ENCODE measurements around the gene MOK.
A peak's percentile ranks its signal among the peaks of the same experiment; 100 is the strongest.

Gene MOK

DNA sequence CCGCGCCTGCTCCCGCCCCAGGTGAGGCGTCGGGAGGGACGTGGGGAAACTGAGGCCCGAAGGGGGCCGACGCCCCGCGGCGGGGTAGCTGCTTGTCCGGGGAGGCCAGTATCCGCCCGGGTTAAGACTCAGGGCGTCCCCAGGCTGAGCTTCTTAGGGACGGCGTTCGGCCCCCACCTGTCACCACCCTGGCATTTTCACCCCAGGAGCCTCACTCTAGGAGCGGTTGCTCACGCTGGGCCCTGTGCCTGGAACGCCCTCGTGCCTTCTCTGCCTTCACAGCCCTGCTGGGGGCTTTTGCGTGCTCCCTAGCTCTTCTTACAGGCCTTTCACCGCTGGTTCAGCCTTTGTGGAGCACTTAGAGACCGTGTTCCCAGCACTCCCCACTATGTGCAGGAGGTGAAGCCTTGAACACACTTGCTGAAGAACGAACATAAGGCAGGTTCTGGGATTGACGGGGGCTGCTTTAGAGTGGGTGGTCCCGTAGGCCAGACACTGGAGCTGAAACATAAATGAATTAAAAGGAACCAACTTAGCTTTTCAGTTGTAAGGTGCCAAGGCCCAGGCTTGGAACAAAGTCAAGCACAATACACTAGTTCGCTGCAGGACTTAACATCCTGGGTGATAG is 15.2 kb upstream of the MOK start:
- Histone ChIP-seq H3K4me2 (ENCODE audit: low read length) (peak overlapping the region; percentile 97), H3K4me3 (ENCODE audit: low read length) (peak overlapping the region; percentile 91), H3K79me2 (ENCODE audit: low read length) (peaks cover 15% of the 10 kb centered on the region), H3K9me3 (ENCODE audit: insufficient read depth, low read length) (no peaks in the 10 kb centered on the region), H3K4me1 (ENCODE audit: low read length) (peaks cover 30% of the 10 kb centered on the region), H3K27me3 (ENCODE audit: low read depth, low read length) (no peaks in the 10 kb centered on the region), H2AFZ (ENCODE audit: low read depth, low read length) (peak overlapping the region; percentile 61; the same call in 1 of the 2 replicates), H3K27ac (ENCODE audit: low read length) (peak overlapping the region; percentile 34), H3K36me3 (replicated peaks; ENCODE audit: low read depth, low read length) (no peaks in the 10 kb centered on the region), H3K9ac (ENCODE audit: low read length) (peak overlapping the region; percentile 88), H4K20me1 (ENCODE audit: insufficient read depth, low read length) (no peaks in the 10 kb centered on the region)
- no peak for TF ChIP-seq EZH2phosphoT487 (IDR thresholded peaks at IDR 0.05; ENCODE audit: low read depth)
- no peak for TF ChIP-seq CTCF (IDR thresholded peaks at IDR 0.05; ENCODE audit: low read depth, low read length)

DNA sequence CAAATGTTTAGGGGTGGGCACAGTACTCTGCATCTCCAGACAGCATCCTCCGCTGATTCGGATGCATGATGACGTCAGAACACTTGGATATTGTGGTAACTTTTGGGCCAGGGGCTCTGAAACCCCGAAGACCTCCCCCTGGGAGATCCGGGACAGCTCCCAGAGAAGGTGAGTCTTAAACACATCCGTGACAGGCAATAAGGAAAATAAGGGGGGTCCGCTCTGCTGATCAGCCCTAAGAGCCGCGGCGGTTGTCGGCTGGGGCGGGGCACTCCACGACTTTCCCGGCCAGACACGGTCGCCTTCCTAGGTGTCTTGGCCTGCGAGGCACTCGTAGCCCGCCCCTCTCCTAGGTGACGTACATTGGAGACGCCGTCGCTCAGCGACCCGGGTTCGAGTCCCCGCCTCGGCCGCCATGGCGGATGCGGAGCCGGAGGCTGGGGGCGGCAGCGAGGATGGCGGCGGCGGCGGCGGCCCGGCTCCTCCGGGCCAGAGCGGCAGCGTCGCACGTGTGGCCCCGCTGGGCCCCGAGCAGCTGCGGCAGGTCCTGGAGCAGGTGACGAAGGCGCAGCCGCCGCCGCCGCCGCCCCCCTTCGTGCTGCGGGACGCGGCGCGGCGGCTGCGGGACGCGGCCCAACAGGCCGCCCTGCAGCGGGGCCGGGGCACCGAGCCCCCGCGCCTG is 14.5 kb upstream of the MOK start, which contains the start of gene ZNF839:
ZNF839 (plus strand) TSS at position 396 of the 682 bp plus-strand sequence; CDS start at position 416, 20 bp downstream.
- peaks cover 15% of the 10 kb centered on the region for H3K79me2 ChIP-seq (ENCODE audit: low read length)
- peaks cover 35% of the 10 kb centered on the region for H3K4me1 ChIP-seq (ENCODE audit: low read length)
- peak within 1 kb of the TSS; percentile 37 for H3K27ac ChIP-seq (ENCODE audit: low read length)
- peak within 1 kb of the TSS; percentile 97 for H2AFZ ChIP-seq (ENCODE audit: low read depth, low read length)
- H3K27me3 ChIP-seq (ENCODE audit: low read depth, low read length) = no peaks in the 10 kb centered on the region
- no peaks in the 10 kb centered on the region for H3K9me3 ChIP-seq (ENCODE audit: insufficient read depth, low read length)
- H4K20me1 ChIP-seq (ENCODE audit: insufficient read depth, low read length) = no peaks in the 10 kb centered on the region
- H3K9ac ChIP-seq (ENCODE audit: low read length) = peak within 1 kb of the TSS; percentile 88
- H3K4me3 ChIP-seq (ENCODE audit: low read length) = peak within 1 kb of the TSS; percentile 91
- H3K36me3 ChIP-seq (replicated peaks; ENCODE audit: low read depth, low read length) = no peaks in the 10 kb centered on the region
- peak within 1 kb of the TSS; percentile 97 for H3K4me2 ChIP-seq (ENCODE audit: low read length)
- TF ChIP-seq EZH2phosphoT487 (IDR thresholded peaks at IDR 0.05; ENCODE audit: low read depth) (no peak), CTCF (IDR thresholded peaks at IDR 0.05; ENCODE audit: low read depth, low read length) (no peak)

DNA sequence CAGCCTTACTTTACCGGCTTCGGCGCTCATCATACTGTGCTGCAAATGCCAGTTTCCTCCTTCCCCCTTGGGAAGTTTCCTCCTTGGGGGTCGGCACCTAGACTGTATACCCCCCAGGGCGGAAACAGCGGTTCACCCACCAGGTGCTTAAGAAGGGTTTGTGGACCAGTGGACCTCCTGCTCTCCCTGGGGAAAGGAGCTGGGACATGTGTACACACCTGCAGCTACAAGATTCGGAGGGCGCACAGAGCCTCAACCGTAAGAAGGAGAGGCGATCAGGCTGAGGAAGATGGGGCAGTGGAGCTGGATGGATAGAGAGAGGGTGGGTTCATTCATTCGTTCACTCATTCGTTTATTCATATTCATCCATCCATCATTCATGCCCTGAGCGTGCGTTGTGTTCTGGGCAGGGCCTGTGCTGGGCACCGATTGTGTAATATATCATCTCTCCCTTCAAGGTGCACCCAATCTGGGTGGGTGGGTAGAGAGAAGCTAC is 13.9 kb upstream of the MOK start:
- peak overlapping the region; percentile 97 for H2AFZ ChIP-seq (ENCODE audit: low read depth, low read length)
- no peaks in the 10 kb centered on the region for H4K20me1 ChIP-seq (ENCODE audit: insufficient read depth, low read length)
- peak overlapping the region; percentile 88 for H3K9ac ChIP-seq (ENCODE audit: low read length)
- no peaks in the 10 kb centered on the region for H3K36me3 ChIP-seq (replicated peaks; ENCODE audit: low read depth, low read length)
- peak overlapping the region; percentile 90 for H3K4me2 ChIP-seq (ENCODE audit: low read length)
- H3K79me2 ChIP-seq (ENCODE audit: low read length) = peaks cover 15% of the 10 kb centered on the region
- peak overlapping the region; percentile 91 for H3K4me3 ChIP-seq (ENCODE audit: low read length)
- TF ChIP-seq EZH2phosphoT487 (IDR thresholded peaks at IDR 0.05; ENCODE audit: low read depth) (no peak), CTCF (IDR thresholded peaks at IDR 0.05; ENCODE audit: low read depth, low read length) (no peak)
- peak overlapping the region; percentile 37; the same call in 1 of the 2 replicates for H3K27ac ChIP-seq (ENCODE audit: low read length)
- peaks cover 35% of the 10 kb centered on the region for H3K4me1 ChIP-seq (ENCODE audit: low read length)
- no peaks in the 10 kb centered on the region for H3K9me3 ChIP-seq (ENCODE audit: insufficient read depth, low read length)
- H3K27me3 ChIP-seq (ENCODE audit: low read depth, low read length) = no peaks in the 10 kb centered on the region

DNA sequence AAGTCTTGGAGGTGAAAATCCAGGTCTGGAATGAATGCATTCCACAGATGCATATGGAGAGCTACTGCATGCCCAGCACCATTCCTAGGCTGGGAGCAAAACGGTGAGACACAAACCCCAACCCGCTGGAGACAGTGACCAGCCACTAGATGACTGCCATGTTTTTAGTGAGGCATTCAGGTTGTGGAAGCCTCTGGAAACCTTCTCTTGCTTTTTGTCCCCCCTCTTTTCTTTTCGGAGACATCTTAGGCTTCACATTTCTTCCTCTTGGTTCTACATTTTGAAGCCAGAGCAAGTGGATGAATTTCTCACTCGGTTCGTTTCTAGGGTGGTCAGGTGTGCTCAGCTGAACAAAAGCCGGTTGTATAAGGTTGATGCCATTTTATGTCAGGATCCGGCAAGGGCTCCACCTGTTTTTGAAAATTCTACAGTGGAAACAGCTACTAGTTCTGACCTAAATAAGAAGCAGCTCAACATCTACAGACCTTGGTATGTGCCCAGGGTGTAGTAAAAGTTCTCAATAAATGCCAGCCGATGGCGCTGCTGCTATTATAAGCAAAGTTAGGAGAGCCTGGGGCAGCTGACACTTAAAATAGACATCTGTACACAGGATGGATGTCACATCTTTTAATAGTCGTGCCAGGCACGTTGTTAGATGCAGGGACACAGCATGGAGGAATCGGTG is 12.7 kb upstream of the MOK start:
- no peaks in the 10 kb centered on the region for H4K20me1 ChIP-seq (ENCODE audit: insufficient read depth, low read length)
- peaks cover 39% of the 10 kb centered on the region for H3K4me1 ChIP-seq (ENCODE audit: low read length)
- peak overlapping the region; percentile 69 for H3K27ac ChIP-seq (ENCODE audit: low read length)
- H3K4me2 ChIP-seq (ENCODE audit: low read length) = peak overlapping the region; percentile 90
- H2AFZ ChIP-seq (ENCODE audit: low read depth, low read length) = peak overlapping the region; percentile 94
- peak overlapping the region; percentile 79 for H3K9ac ChIP-seq (ENCODE audit: low read length)
- H3K79me2 ChIP-seq (ENCODE audit: low read length) = peaks cover 15% of the 10 kb centered on the region
- no peaks in the 10 kb centered on the region for H3K9me3 ChIP-seq (ENCODE audit: insufficient read depth, low read length)
- peak overlapping the region; percentile 91 for H3K4me3 ChIP-seq (ENCODE audit: low read length)
- H3K27me3 ChIP-seq (ENCODE audit: low read depth, low read length) = no peaks in the 10 kb centered on the region
- TF ChIP-seq EZH2phosphoT487 (IDR thresholded peaks at IDR 0.05; ENCODE audit: low read depth) (no peak), CTCF (IDR thresholded peaks at IDR 0.05; ENCODE audit: low read depth, low read length) (peak; percentile 65)
- no peaks in the 10 kb centered on the region for H3K36me3 ChIP-seq (replicated peaks; ENCODE audit: low read depth, low read length)

Measured in OCI-LY3 (cell line).